Fibroblast of lung (primary cell): ENCODE measurements around the gene SCTR.

ENCODE experiments used
- EZH2 ChIP-seq: IDR thresholded peaks from 2 replicates; pipeline ENCODE4 v1.5.1; 2012; ENCODE audit warnings: low read length, control low read depth, mild to moderate bottlenecking; ENCODE audit errors: missing control alignments
- TF ChIP-seq, protein P1 (sequence below), 2 donors: IDR thresholded peaks in 1 of 2; conservative IDR thresholded peaks in 1 of 2; 1 replicate in 1 of 2; 2 replicates in 1 of 2; pipeline ENCODE4 v1.5.1; 2011 to 2012; ENCODE audit warnings: low read length in 2 of 2, control low read depth in 1 of 2, inconsistent platforms in 1 of 2, low read depth in 1 of 2, mild to moderate bottlenecking in 1 of 2

DNA sequence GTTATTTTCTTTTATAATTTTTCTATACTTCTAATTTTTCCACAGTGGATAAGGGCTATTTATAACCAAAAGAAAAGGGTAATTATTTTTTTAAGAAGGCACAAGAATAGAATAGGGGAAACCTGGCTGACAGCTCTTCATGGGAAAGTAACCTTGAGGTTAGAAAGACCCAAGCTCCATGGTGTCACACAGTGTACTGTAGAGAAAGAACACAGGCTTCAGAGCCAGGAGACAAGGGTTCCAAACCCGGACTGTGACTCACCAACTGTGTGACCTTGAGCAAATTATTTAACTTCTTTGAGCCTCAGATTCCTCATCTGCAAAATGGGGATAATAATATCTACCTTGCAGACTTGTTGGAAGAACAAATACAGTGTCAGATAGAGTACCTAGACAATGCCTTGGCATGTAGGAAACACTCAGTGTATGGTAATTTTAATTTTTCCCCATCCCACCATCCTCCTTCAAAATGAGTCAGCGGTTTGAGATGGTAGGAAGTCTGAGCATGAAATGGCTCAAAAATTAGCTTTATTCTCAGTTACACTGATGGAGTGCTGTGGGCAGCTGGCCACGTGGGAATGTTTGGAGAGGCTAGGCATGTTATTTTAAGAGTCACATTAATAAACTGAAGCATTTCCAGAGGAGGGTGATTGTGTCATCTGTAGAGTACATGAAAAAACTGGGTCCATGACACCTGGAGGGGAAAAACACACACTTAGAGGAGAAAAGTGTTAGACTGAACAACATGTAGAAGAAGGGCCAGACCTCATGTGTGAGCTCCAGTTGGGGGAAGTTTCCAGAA lies 55.9 kb downstream of the SCTR start:
- TF ChIP-seq, protein P1, sequence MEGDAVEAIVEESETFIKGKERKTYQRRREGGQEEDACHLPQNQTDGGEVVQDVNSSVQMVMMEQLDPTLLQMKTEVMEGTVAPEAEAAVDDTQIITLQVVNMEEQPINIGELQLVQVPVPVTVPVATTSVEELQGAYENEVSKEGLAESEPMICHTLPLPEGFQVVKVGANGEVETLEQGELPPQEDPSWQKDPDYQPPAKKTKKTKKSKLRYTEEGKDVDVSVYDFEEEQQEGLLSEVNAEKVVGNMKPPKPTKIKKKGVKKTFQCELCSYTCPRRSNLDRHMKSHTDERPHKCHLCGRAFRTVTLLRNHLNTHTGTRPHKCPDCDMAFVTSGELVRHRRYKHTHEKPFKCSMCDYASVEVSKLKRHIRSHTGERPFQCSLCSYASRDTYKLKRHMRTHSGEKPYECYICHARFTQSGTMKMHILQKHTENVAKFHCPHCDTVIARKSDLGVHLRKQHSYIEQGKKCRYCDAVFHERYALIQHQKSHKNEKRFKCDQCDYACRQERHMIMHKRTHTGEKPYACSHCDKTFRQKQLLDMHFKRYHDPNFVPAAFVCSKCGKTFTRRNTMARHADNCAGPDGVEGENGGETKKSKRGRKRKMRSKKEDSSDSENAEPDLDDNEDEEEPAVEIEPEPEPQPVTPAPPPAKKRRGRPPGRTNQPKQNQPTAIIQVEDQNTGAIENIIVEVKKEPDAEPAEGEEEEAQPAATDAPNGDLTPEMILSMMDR (conservative IDR thresholded peaks at IDR 0.05 in 1 of 2, IDR thresholded peaks at IDR 0.05 in 1 of 2; ENCODE audit: low read depth in 1 of 2, low read length in 2 of 2) = no peak
- no peak for TF ChIP-seq EZH2
